GM23338 (cell line): ENCODE data around the gene DMD. TPM values are rescaled to one million over a fixed set of nuclear protein-coding genes. Genes with fewer than 3 reads are reported as not detected.

Source experiments
- ATAC-seq: fragments of 200-7000 bp; cut with Tn5 transposase; 3 replicates; pipeline ENCODE4 v1.9.1; 2020
- DNase-seq: peaks from one replicate; pipeline ENCODE4 v3.0.0-alpha.2; 2015; ENCODE audit warnings: low spot score
- H2AFZ ChIP-seq: fragments of 200-600 bp; sonication (generic); 2 replicates; pipeline ENCODE4 v1.8.0; 2016; ENCODE audit warnings: antibody characterized with exemption, mild to moderate bottlenecking, moderate library complexity
- H3F3A ChIP-seq: fragments of 200-600 bp; sonication (generic); replicated peaks from 2 replicates; pipeline ENCODE4 v1.8.0; 2017; ENCODE audit warnings: antibody characterized with exemption, mixed run types, low read depth
- H3K27ac ChIP-seq: fragments of 200-600 bp; sonication (generic); 2 replicates; pipeline ENCODE4 v1.6.1; 2016; ENCODE audit warnings: low read depth
- H3K27me3 ChIP-seq: fragments of 200-600 bp; sonication (generic); 2 replicates; pipeline ENCODE4 v1.8.0; 2016; ENCODE audit warnings: mild to moderate bottlenecking, mixed run types, moderate library complexity; ENCODE audit not compliant: insufficient read depth
- H3K36me3 ChIP-seq: fragments of 200-600 bp; sonication (generic); 2 replicates; pipeline ENCODE4 v1.8.0; 2016; ENCODE audit warnings: mild to moderate bottlenecking; ENCODE audit not compliant: insufficient read depth
- H3K4me1 ChIP-seq: fragments of 200-600 bp; sonication (generic); 2 replicates; pipeline ENCODE4 v1.8.0; 2016; ENCODE audit warnings: mild to moderate bottlenecking, moderate library complexity; ENCODE audit not compliant: insufficient read depth
- H3K4me2 ChIP-seq: fragments of 200-600 bp; sonication (generic); 2 replicates; pipeline ENCODE4 v1.7.1; 2017; ENCODE audit warnings: mixed run types
- H3K4me3 ChIP-seq: fragments of 200-600 bp; sonication (generic); 2 replicates; pipeline ENCODE4 v1.6.1; 2016; ENCODE audit warnings: mixed run types
- H3K79me2 ChIP-seq: fragments of 200-600 bp; sonication (generic); replicated peaks from 2 replicates; pipeline ENCODE4 v1.8.0; 2017; ENCODE audit warnings: mild to moderate bottlenecking; ENCODE audit not compliant: insufficient read depth
- H3K9me2 ChIP-seq: fragments of 200-600 bp; sonication (generic); 2 replicates; pipeline ENCODE4 v1.8.0; 2017; ENCODE audit not compliant: insufficient read depth
- H4K20me1 ChIP-seq: fragments of 200-600 bp; sonication (generic); replicated peaks from 2 replicates; pipeline ENCODE4 v1.8.0; 2017; ENCODE audit warnings: mild to moderate bottlenecking; ENCODE audit not compliant: insufficient read depth
- H3K27ac Mint-ChIP-seq: 2 replicates; pipeline ENCODE4 v1.8.0; 2020; ENCODE audit warnings: inconsistent platforms, mild to moderate bottlenecking, moderate library complexity, mixed read lengths
- H3K27me3 Mint-ChIP-seq: 3 replicates; pipeline ENCODE4 v1.8.0; 2022; ENCODE audit warnings: low read depth, mild to moderate bottlenecking, moderate library complexity, mixed read lengths, inconsistent platforms; ENCODE audit not compliant: insufficient read depth, poor library complexity
- H3K36me3 Mint-ChIP-seq: 3 replicates; pipeline ENCODE4 v1.8.0; 2021; ENCODE audit warnings: low read depth, mild to moderate bottlenecking, inconsistent platforms, moderate library complexity, mixed read lengths
- H3K4me1 Mint-ChIP-seq: 3 replicates; pipeline ENCODE4 v1.8.0; 2020; ENCODE audit warnings: mild to moderate bottlenecking, inconsistent platforms, mixed read lengths
- H3K4me3 Mint-ChIP-seq: 3 replicates; pipeline ENCODE4 v1.8.0; 2021; ENCODE audit warnings: moderate library complexity, mild to moderate bottlenecking, inconsistent platforms, mixed read lengths
- H3K9me3 Mint-ChIP-seq: 3 replicates; pipeline ENCODE4 v1.8.0; 2020; ENCODE audit warnings: moderate library complexity, mild to moderate bottlenecking, inconsistent platforms, mixed read lengths
- CREB1 ChIP-seq: fragments of 250-450 bp; sonication (Bioruptor Pico); IDR thresholded peaks from 2 replicates; pipeline ENCODE4 v1.5.0; 2020; ENCODE audit warnings: low read depth, mild to moderate bottlenecking, moderate library complexity
- ETS1 ChIP-seq: IDR thresholded peaks from 2 replicates; pipeline ENCODE4 v1.6.1; 2016; ENCODE audit warnings: antibody characterized with exemption
- EZH2 ChIP-seq: fragments of 200-600 bp; sonication (generic); IDR thresholded peaks from one replicate; pipeline ENCODE4 v1.8.0; 2017; ENCODE audit warnings: antibody characterized with exemption, mild to moderate bottlenecking, low read depth; ENCODE audit not compliant: unreplicated experiment
- EZH2phosphoT487 ChIP-seq: fragments of 200-600 bp; sonication (generic); IDR thresholded peaks from one replicate; pipeline ENCODE4 v1.8.1; 2018; ENCODE audit warnings: antibody characterized with exemption; ENCODE audit not compliant: unreplicated experiment
- JUNB ChIP-seq: IDR thresholded peaks from one replicate; pipeline ENCODE4 v1.6.1; 2016; ENCODE audit warnings: antibody characterized with exemption; ENCODE audit not compliant: unreplicated experiment
- NANOG ChIP-seq: IDR thresholded peaks from 2 replicates; pipeline ENCODE4 v1.6.1; 2016; ENCODE audit warnings: antibody characterized with exemption, borderline replicate concordance
- POLR2AphosphoS5 ChIP-seq: IDR thresholded peaks from 2 replicates; pipeline ENCODE4 v1.6.1; 2016; ENCODE audit warnings: antibody characterized with exemption, low read depth
- STAT1 ChIP-seq: IDR thresholded peaks from one replicate; pipeline ENCODE4 v1.6.1; 2016; ENCODE audit warnings: antibody characterized with exemption; ENCODE audit not compliant: unreplicated experiment
- ZNF114 ChIP-seq: fragments of 250-450 bp; sonication (Bioruptor Pico); IDR thresholded peaks from 2 replicates; pipeline ENCODE4 v1.5.0; 2020; ENCODE audit warnings: mild to moderate bottlenecking, moderate library complexity
- ZNF331 ChIP-seq: fragments of 250-450 bp; sonication (Bioruptor Pico); IDR thresholded peaks from 2 replicates; pipeline ENCODE4 v1.5.0; 2020; ENCODE audit warnings: low read depth, mild to moderate bottlenecking, moderate library complexity
- ZNF462 ChIP-seq: fragments of 250-450 bp; sonication (Bioruptor Pico); IDR thresholded peaks from 2 replicates; pipeline ENCODE4 v1.5.0; 2020; ENCODE audit warnings: mild to moderate bottlenecking, moderate library complexity
- polyA plus RNA-seq: library from polyadenylated mRNA; unstranded; fragments of >200 nt; fragmentation: Nextera tagmentation; extraction: Ambion mirVana; gene quantifications from 2 replicates; pipeline ENCODE4 v1.2.1, GENCODE V29; 2016
- total RNA-seq: library from RNA; depleted of rRNA; stranded (reverse); fragments of >200 nt; shearing (Covaris generic); gene quantifications from 2 replicates; pipeline ENCODE4 v1.2.3, GENCODE V29; 2014
- TF ChIP-seq, protein P1 (sequence below), 2 experiments: fragments of 200-600 bp in 1 of 2; sonication (generic) in 1 of 2; conservative IDR thresholded peaks; 2 replicates each; pipeline versions ENCODE4 v1.5.1 to v1.6.1; 2016 to 2017; ENCODE audit warnings: antibody characterized with exemption in 2 of 2, low read depth in 2 of 2, mild to moderate bottlenecking in 2 of 2, moderate library complexity in 1 of 2

Gene DMD
- total and polyA plus RNA-seq, 2 experiments from 2014 or later: 4.5 to 7.6 TPM

DNA sequence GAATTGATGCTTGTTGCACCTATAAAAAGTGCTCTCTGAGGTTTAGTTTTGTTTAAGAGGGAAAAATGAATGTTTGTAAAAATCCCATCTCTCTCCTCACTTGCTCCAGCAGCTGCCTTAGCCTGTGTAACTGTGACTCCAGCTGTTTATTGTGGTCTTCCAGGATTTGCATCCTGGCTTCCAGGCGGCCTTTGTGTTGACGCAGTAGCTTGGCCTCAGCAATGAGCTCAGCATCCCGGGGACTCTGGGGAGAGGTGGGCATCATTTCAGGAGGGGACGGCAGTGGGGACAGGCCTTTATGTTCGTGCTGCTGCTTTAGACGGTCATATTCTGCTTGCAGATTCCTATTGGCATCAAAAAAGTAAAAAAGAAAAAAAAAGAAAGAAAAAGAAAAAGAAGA lies 2064.2 kb downstream of the DMD start (continued):
- TF ChIP-seq ETS1 (no peak), STAT1 (no peak), EZH2 (no peak), NANOG (no peak), JUNB (no peak)
- TF ChIP-seq, protein P1, sequence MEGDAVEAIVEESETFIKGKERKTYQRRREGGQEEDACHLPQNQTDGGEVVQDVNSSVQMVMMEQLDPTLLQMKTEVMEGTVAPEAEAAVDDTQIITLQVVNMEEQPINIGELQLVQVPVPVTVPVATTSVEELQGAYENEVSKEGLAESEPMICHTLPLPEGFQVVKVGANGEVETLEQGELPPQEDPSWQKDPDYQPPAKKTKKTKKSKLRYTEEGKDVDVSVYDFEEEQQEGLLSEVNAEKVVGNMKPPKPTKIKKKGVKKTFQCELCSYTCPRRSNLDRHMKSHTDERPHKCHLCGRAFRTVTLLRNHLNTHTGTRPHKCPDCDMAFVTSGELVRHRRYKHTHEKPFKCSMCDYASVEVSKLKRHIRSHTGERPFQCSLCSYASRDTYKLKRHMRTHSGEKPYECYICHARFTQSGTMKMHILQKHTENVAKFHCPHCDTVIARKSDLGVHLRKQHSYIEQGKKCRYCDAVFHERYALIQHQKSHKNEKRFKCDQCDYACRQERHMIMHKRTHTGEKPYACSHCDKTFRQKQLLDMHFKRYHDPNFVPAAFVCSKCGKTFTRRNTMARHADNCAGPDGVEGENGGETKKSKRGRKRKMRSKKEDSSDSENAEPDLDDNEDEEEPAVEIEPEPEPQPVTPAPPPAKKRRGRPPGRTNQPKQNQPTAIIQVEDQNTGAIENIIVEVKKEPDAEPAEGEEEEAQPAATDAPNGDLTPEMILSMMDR (conservative IDR thresholded peaks at IDR 0.05; ENCODE audit: low read depth in 2 of 2): no peak

- no peak overlapping the region for H3K27ac Mint-ChIP-seq
- peaks cover 7% of the 10 kb centered on the region; the same call in 2 of the 3 replicates for H3K36me3 Mint-ChIP-seq
- TF ChIP-seq POLR2AphosphoS5 (no peak), ETS1 (no peak), NANOG (no peak), ZNF114 (CRISPR knock-in tag) (no peak), CREB1 (no peak), STAT1 (no peak), ZNF331 (CRISPR knock-in tag) (no peak), ZNF462 (CRISPR knock-in tag) (no peak), EZH2phosphoT487 (no peak), EZH2 (no peak)
- TF ChIP-seq, protein P1 (conservative IDR thresholded peaks at IDR 0.05; ENCODE audit: low read depth in 2 of 2): no peak
Measured at GRCh38 chrX:31139961-31140360, 2071.4 kb downstream of the DMD start.

More at GRCh38 chrX:31139961-31140360, 2071.4 kb downstream of the DMD start:
- Histone ChIP-seq H3K36me3 (no peaks in the 10 kb centered on the region), H3K27me3 (no peaks in the 10 kb centered on the region), H3K27ac (no peak overlapping the region), H3K4me1 (peaks cover 13% of the 10 kb centered on the region), H4K20me1 (no peaks in the 10 kb centered on the region), H3F3A (no peaks in the 10 kb centered on the region), H3K9me2 (no peaks in the 10 kb centered on the region), H2AFZ (no peak overlapping the region), H3K79me2 (no peaks in the 10 kb centered on the region), H3K4me3 (no peak overlapping the region), H3K4me2 (no peak overlapping the region)
- Mint-ChIP-seq H3K4me1 (peaks cover 13% of the 10 kb centered on the region; the same call in 2 of the 3 replicates), H3K27me3 (peaks cover 5% of the 10 kb centered on the region), H3K4me3 (no peak overlapping the region), H3K9me3 (peaks cover 6% of the 10 kb centered on the region; the same call in 2 of the 3 replicates)
- DNase-seq (no peak), ATAC-seq (no peak)
